HK-2 (cell line): ENCODE results near the gene OR2H2.

Experiments
- DNase-seq: peaks from one replicate; pipeline ENCODE4 v3.0.0-alpha.2; 2018; ENCODE audit not compliant: unreplicated experiment

The OR2H2 gene

GRCh38 chr6:29591677-29592076 lies 6.8 kb downstream of the OR2H2 start:
- DNase-seq: no peak

- DNase-seq: no peak
Measured at GRCh38 chr6:29593199-29593855, 8.4 kb downstream of the OR2H2 start.

GRCh38 chr6:29596381-29596900 lies 11.5 kb downstream of the OR2H2 start:
- DNase-seq: no peak

GRCh38 chr6:29597184-29597583 lies 12.3 kb downstream of the OR2H2 start:
- no peak for DNase-seq

GRCh38 chr6:29598172-29598747 lies 13.3 kb downstream of the OR2H2 start:
- DNase-seq: no peak

- DNase-seq: no peak
Measured at GRCh38 chr6:29602564-29603361, 17.8 kb downstream of the OR2H2 start.

- no peak for DNase-seq
Measured at GRCh38 chr6:29603456-29603855, 18.5 kb downstream of the OR2H2 start.

- no peak for DNase-seq
Measured at GRCh38 chr6:29603930-29604329, 19.0 kb downstream of the OR2H2 start.

- DNase-seq: no peak
Measured at GRCh38 chr6:29608131-29608530, 23.2 kb downstream of the OR2H2 start.

GRCh38 chr6:29610540-29610939 lies 25.6 kb downstream of the OR2H2 start:
- DNase-seq: no peak

GRCh38 chr6:29611426-29611825 lies 26.5 kb downstream of the OR2H2 start:
- no peak for DNase-seq

GRCh38 chr6:29617782-29618554 lies 33.0 kb downstream of the OR2H2 start:
- no peak for DNase-seq

- no peak for DNase-seq
Measured at GRCh38 chr6:29619578-29620160, 34.7 kb downstream of the OR2H2 start.

- no peak for DNase-seq
Measured at GRCh38 chr6:29620630-29621029, 35.7 kb downstream of the OR2H2 start.

- no peak for DNase-seq
Measured at GRCh38 chr6:29624520-29624961, 39.6 kb downstream of the OR2H2 start.

- no peak for DNase-seq
Measured at GRCh38 chr6:29625337-29625930, 40.5 kb downstream of the OR2H2 start.

- no peak for DNase-seq
Measured at GRCh38 chr6:29626948-29627754, 42.2 kb downstream of the OR2H2 start.

- DNase-seq: no peak
Measured at GRCh38 chr6:29627755-29628418, 43.0 kb downstream of the OR2H2 start.

- no peak for DNase-seq
Measured at GRCh38 chr6:29628419-29629281, 43.7 kb downstream of the OR2H2 start.
